ENCODE measurements around the gene RERE. TPM values are rescaled to one million over a fixed set of nuclear protein-coding genes. Genes with fewer than 3 reads are reported as not detected.

RERE gene
- total RNA-seq, 1 experiment from 2014 or later = 161 TPM

DNA sequence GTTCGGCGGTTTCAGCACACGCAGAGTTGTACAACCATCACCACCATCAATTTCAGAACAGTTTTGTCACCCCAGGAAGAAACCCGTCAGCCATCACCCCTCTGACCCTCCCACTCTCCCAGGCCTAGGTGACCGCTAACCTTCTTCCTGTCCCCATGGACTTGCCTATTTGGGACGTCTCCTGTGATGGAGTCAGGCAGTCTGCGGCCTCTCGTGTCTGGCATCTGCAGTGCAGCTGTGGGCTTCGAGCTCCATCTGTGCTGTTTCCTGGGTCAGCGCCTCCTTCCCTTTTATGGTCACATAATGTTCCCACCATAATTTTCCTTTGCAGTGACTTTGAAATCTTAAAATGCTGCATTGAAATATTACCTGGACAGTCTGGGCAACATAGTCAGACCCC lies 475.1 kb downstream of the RERE start:
- Mint-ChIP-seq H3K27me3 (ENCODE audit: low read depth) (no peaks in the 10 kb centered on the region), H3K27ac (no peak overlapping the region), H3K4me3 (no peak overlapping the region), H3K9me3 (no peaks in the 10 kb centered on the region), H3K4me1 (no peaks in the 10 kb centered on the region), H3K36me3 (no peaks in the 10 kb centered on the region)
- ATAC-seq (no peak), DNase-seq (ENCODE audit: low spot score) (no peak)
- CTCF ChIA-PET = no interaction called here
- TF ChIP-seq, protein P1, sequence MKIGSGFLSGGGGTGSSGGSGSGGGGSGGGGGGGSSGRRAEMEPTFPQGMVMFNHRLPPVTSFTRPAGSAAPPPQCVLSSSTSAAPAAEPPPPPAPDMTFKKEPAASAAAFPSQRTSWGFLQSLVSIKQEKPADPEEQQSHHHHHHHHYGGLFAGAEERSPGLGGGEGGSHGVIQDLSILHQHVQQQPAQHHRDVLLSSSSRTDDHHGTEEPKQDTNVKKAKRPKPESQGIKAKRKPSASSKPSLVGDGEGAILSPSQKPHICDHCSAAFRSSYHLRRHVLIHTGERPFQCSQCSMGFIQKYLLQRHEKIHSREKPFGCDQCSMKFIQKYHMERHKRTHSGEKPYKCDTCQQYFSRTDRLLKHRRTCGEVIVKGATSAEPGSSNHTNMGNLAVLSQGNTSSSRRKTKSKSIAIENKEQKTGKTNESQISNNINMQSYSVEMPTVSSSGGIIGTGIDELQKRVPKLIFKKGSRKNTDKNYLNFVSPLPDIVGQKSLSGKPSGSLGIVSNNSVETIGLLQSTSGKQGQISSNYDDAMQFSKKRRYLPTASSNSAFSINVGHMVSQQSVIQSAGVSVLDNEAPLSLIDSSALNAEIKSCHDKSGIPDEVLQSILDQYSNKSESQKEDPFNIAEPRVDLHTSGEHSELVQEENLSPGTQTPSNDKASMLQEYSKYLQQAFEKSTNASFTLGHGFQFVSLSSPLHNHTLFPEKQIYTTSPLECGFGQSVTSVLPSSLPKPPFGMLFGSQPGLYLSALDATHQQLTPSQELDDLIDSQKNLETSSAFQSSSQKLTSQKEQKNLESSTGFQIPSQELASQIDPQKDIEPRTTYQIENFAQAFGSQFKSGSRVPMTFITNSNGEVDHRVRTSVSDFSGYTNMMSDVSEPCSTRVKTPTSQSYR (CRISPR knock-in tag; IDR thresholded peaks at IDR 0.05) = no peak
- no peak for TF ChIP-seq EMX1 (CRISPR knock-in tag; IDR thresholded peaks at IDR 0.05)
- POLR2A ChIA-PET = no interaction called here

DNA sequence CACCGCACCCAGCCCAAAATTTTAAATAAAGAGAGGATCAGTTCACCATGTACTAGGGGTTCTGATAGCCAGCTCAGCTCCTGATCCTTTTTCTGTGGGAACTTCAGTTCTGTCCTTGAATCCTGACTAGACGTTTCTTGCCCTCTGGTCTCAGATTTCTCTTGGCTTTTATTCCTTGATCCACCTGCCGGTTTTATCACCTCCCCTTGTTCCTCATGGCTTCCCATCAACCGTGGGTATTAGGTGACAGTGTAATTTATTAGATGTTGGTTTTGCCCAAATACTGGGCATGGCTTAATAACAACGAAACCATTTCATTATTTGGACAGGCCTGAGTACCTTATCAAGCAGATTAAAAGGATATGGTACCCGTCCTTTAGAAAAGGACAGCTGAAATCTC lies 477.0 kb downstream of the RERE start:
- CTCF ChIA-PET = interaction anchor here (0.7 to 0.9 kb wide), 2 partner anchors 309 to 323 kb away, joined by 3 read pairs; no protein-coding TSS in a partner anchor
- TF ChIP-seq ZNF232 (CRISPR knock-in tag; IDR thresholded peaks at IDR 0.05) (no peak), ZNF138 (CRISPR knock-in tag; conservative IDR thresholded peaks at IDR 0.05) (no peak), SMAD3 (CRISPR knock-in tag; IDR thresholded peaks at IDR 0.05; ENCODE audit: borderline replicate concordance) (no peak), JAZF1 (CRISPR knock-in tag; IDR thresholded peaks at IDR 0.05) (no peak), IRF2 (CRISPR knock-in tag; IDR thresholded peaks at IDR 0.05; ENCODE audit: borderline replicate concordance, low read depth) (no peak), ZNF423 (CRISPR knock-in tag; IDR thresholded peaks at IDR 0.05) (no peak), RELA (CRISPR knock-in tag; IDR thresholded peaks at IDR 0.05; ENCODE audit: borderline replicate concordance) (no peak), NR1H2 (CRISPR knock-in tag; IDR thresholded peaks at IDR 0.05) (no peak), FOXK1 (CRISPR knock-in tag; IDR thresholded peaks at IDR 0.05) (no peak)
- TF ChIP-seq, protein P2, sequence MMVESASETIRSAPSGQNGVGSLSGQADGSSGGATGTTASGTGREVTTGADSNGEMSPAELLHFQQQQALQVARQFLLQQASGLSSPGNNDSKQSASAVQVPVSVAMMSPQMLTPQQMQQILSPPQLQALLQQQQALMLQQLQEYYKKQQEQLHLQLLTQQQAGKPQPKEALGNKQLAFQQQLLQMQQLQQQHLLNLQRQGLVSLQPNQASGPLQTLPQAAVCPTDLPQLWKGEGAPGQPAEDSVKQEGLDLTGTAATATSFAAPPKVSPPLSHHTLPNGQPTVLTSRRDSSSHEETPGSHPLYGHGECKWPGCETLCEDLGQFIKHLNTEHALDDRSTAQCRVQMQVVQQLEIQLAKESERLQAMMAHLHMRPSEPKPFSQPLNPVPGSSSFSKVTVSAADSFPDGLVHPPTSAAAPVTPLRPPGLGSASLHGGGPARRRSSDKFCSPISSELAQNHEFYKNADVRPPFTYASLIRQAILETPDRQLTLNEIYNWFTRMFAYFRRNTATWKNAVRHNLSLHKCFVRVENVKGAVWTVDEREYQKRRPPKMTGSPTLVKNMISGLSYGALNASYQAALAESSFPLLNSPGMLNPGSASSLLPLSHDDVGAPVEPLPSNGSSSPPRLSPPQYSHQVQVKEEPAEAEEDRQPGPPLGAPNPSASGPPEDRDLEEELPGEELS (CRISPR knock-in tag; IDR thresholded peaks at IDR 0.05) = no peak
- POLR2A ChIA-PET = no interaction called here

DNA sequence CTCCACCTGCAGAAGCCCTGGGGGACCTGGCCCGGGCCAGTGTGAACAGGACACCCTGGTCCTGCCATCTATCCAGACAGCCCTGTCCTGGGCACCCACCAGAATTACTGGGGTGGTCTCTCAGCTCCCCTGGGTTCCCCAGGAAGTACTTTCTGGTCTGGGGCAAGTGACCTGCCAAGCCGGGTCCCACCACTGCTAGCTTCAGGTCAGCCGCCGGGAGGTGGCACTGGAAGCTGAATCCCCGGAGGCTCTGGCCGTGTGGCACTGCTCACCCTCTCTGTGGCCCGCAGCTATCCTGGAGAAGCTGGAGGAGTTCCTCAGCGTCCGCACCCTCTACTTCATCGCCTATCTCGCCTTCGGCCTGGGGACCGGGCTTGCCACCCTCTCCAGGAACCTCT lies 478.2 kb downstream of the RERE start:
- Mint-ChIP-seq H3K27ac (no peak overlapping the region), H3K27me3 (ENCODE audit: low read depth) (no peaks in the 10 kb centered on the region), H3K9me3 (peaks cover 4% of the 10 kb centered on the region), H3K4me1 (no peaks in the 10 kb centered on the region), H3K4me3 (no peak overlapping the region), H3K36me3 (0 out of 2 replicates have a peak, but pooled peaks cover 3% of the 10 kb centered on the region)
- POLR2A ChIA-PET = interaction anchor here (0.6 kb wide), 1 partner anchor 803 kb away, joined by 4 read pairs; no protein-coding TSS in a partner anchor
- CTCF ChIA-PET = interaction anchor here (0.7 to 1.2 kb wide), 3 partner anchors 10 to 364 kb away, joined by 3 to 4 read pairs (median 4); no protein-coding TSS in a partner anchor
- ATAC-seq (no peak), DNase-seq (ENCODE audit: low spot score) (no peak)
- TF ChIP-seq, protein P3, sequence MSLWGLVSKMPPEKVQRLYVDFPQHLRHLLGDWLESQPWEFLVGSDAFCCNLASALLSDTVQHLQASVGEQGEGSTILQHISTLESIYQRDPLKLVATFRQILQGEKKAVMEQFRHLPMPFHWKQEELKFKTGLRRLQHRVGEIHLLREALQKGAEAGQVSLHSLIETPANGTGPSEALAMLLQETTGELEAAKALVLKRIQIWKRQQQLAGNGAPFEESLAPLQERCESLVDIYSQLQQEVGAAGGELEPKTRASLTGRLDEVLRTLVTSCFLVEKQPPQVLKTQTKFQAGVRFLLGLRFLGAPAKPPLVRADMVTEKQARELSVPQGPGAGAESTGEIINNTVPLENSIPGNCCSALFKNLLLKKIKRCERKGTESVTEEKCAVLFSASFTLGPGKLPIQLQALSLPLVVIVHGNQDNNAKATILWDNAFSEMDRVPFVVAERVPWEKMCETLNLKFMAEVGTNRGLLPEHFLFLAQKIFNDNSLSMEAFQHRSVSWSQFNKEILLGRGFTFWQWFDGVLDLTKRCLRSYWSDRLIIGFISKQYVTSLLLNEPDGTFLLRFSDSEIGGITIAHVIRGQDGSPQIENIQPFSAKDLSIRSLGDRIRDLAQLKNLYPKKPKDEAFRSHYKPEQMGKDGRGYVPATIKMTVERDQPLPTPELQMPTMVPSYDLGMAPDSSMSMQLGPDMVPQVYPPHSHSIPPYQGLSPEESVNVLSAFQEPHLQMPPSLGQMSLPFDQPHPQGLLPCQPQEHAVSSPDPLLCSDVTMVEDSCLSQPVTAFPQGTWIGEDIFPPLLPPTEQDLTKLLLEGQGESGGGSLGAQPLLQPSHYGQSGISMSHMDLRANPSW (CRISPR knock-in tag; conservative IDR thresholded peaks at IDR 0.05; ENCODE audit: low read depth) = no peak
- no peak for TF ChIP-seq EMX1 (CRISPR knock-in tag; IDR thresholded peaks at IDR 0.05)
- no peak for TF ChIP-seq FOXK1 (CRISPR knock-in tag; IDR thresholded peaks at IDR 0.05)
- TF ChIP-seq, protein P4, sequence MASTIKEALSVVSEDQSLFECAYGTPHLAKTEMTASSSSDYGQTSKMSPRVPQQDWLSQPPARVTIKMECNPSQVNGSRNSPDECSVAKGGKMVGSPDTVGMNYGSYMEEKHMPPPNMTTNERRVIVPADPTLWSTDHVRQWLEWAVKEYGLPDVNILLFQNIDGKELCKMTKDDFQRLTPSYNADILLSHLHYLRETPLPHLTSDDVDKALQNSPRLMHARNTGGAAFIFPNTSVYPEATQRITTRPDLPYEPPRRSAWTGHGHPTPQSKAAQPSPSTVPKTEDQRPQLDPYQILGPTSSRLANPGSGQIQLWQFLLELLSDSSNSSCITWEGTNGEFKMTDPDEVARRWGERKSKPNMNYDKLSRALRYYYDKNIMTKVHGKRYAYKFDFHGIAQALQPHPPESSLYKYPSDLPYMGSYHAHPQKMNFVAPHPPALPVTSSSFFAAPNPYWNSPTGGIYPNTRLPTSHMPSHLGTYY (CRISPR knock-in tag; IDR thresholded peaks at IDR 0.05) = no peak
- no peak for TF ChIP-seq CREB1 (CRISPR knock-in tag; IDR thresholded peaks at IDR 0.05)

More for the DNA sequence above, 477.0 kb downstream of the RERE start:
- Mint-ChIP-seq H3K4me1 (no peaks in the 10 kb centered on the region), H3K4me3 (no peak overlapping the region), H3K36me3 (0 out of 2 replicates have a peak, but pooled peaks cover 3% of the 10 kb centered on the region), H3K9me3 (peaks cover 4% of the 10 kb centered on the region), H3K27ac (no peak overlapping the region), H3K27me3 (ENCODE audit: low read depth) (no peaks in the 10 kb centered on the region)
- ATAC-seq (no peak), DNase-seq (ENCODE audit: low spot score) (no peak)

All from WTC11 (cell line).